ENCODE results near the gene PKP2.

DNA sequence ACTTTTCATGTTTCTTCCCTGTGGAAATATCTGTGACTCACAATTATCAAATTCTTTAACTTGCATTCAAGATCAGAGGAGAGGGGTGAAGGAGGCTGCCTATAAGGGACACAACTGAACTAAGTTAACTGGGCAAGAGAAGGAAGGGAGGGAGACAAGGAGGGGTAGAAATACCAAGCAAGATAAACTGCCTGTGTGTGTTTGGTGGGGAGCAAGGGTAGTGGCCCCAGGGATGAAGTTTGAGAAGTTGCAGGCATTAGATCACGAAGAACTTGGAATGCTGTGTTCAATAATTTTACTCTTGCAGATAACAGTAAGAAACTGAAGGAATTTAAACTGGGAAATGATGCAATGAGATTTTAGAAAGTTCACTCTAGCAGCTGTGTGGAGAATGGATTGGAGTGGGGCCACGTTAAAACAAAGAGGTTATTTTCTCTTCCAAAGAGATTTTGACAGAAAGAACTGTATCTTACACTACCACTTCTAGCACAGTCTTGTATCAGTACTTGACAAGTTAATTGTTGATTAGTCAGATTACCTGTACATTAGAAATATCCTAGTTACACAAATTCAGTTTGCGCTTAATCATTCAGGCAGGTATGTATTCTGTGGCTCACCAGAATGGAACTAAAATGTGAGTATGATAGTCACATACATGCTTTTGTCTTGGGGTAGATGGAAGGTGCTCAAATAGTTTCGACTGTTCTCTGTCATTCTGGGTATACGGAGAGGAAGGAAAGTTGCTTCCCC is 7.4 kb downstream of the PKP2 start:
- TF ChIP-seq, protein P1, sequence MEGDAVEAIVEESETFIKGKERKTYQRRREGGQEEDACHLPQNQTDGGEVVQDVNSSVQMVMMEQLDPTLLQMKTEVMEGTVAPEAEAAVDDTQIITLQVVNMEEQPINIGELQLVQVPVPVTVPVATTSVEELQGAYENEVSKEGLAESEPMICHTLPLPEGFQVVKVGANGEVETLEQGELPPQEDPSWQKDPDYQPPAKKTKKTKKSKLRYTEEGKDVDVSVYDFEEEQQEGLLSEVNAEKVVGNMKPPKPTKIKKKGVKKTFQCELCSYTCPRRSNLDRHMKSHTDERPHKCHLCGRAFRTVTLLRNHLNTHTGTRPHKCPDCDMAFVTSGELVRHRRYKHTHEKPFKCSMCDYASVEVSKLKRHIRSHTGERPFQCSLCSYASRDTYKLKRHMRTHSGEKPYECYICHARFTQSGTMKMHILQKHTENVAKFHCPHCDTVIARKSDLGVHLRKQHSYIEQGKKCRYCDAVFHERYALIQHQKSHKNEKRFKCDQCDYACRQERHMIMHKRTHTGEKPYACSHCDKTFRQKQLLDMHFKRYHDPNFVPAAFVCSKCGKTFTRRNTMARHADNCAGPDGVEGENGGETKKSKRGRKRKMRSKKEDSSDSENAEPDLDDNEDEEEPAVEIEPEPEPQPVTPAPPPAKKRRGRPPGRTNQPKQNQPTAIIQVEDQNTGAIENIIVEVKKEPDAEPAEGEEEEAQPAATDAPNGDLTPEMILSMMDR (conservative IDR thresholded peaks at IDR 0.05; ENCODE audit: low read length), result no peak
- no peak for TF ChIP-seq EZH2phosphoT487 (IDR thresholded peaks at IDR 0.05; ENCODE audit: borderline replicate concordance, low read depth, low read length)

All from OCI-LY7 (cell line).